GM19025 (cell line): ENCODE results near the gene POU6F1.
"Not testable (repeated sequence)": the region's sequence is repeated elsewhere in the genome, so short reads cannot be mapped to it uniquely, and the experiment has no call there.

Experiments used
- ATAC-seq: cut with Tn5 transposase; IDR thresholded peaks from one replicate; pipeline ENCODE4 v1.9.1; 2021; ENCODE audit warnings: mild to moderate bottlenecking, low read depth, moderate library complexity; ENCODE audit not compliant: unreplicated experiment

POU6F1 gene

GRCh38 chr12:51229116-51229809 is 11.4 kb upstream of the POU6F1 start:
- ATAC-seq = no peak

GRCh38 chr12:51227962-51228361 is 10.1 kb upstream of the POU6F1 start:
- ATAC-seq = no peak

GRCh38 chr12:51227112-51227511 is 9.2 kb upstream of the POU6F1 start:
- not testable (repeated sequence) for ATAC-seq

- no peak for ATAC-seq
Observed at GRCh38 chr12:51225771-51226170, 7.9 kb upstream of the POU6F1 start.

- no peak for ATAC-seq
Observed at GRCh38 chr12:51225234-51225633, 7.4 kb upstream of the POU6F1 start.

- no peak for ATAC-seq
Observed at GRCh38 chr12:51224625-51225024, 6.8 kb upstream of the POU6F1 start.

- ATAC-seq = no peak
Observed at GRCh38 chr12:51222461-51222860, 4.6 kb upstream of the POU6F1 start.

- ATAC-seq = not testable (repeated sequence)
Observed at GRCh38 chr12:51219857-51220256, 2.0 kb upstream of the POU6F1 start.

GRCh38 chr12:51219322-51219721 is 1.5 kb upstream of the POU6F1 start:
- no peak for ATAC-seq

GRCh38 chr12:51218607-51219161 is 822 bp upstream of the POU6F1 start:
- no peak for ATAC-seq

GRCh38 chr12:51217133-51217967 is 512 bp downstream of the POU6F1 start:
- ATAC-seq = peak; percentile 37

- no peak for ATAC-seq
Observed at GRCh38 chr12:51216642-51217041, 1.2 kb downstream of the POU6F1 start.

GRCh38 chr12:51214895-51215294 is 3.0 kb downstream of the POU6F1 start:
- no peak for ATAC-seq

- ATAC-seq = no peak
Observed at GRCh38 chr12:51210690-51211395, 7.0 kb downstream of the POU6F1 start.

GRCh38 chr12:51209259-51209658 is 8.6 kb downstream of the POU6F1 start:
- ATAC-seq = no peak

GRCh38 chr12:51208016-51208660 is 9.7 kb downstream of the POU6F1 start:
- ATAC-seq = no peak

GRCh38 chr12:51205350-51205749 is 12.5 kb downstream of the POU6F1 start:
- no peak for ATAC-seq

GRCh38 chr12:51202718-51203117 is 15.1 kb downstream of the POU6F1 start:
- ATAC-seq = no peak

GRCh38 chr12:51200806-51201205 is 17.1 kb downstream of the POU6F1 start:
- no peak for ATAC-seq

- ATAC-seq = no peak
Observed at GRCh38 chr12:51200156-51200555, 17.7 kb downstream of the POU6F1 start.
